Dermis lymphatic vessel endothelial cell (primary cell): ENCODE results near the gene MXD3. TPM values are rescaled to one million over a fixed set of nuclear protein-coding genes. Genes with fewer than 3 reads are reported as not detected.

Experiments
- total RNA-seq: library from RNA; depleted of rRNA; stranded (reverse); fragments of >200 nt; gene quantifications from 2 replicates; pipeline ENCODE4 v1.2.1, GENCODE V29; 2014

MXD3 gene, protein sequence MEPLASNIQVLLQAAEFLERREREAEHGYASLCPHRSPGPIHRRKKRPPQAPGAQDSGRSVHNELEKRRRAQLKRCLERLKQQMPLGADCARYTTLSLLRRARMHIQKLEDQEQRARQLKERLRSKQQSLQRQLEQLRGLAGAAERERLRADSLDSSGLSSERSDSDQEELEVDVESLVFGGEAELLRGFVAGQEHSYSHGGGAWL
- total RNA-seq = 3.9 and 4.2 TPM in 2 replicates

DNA sequence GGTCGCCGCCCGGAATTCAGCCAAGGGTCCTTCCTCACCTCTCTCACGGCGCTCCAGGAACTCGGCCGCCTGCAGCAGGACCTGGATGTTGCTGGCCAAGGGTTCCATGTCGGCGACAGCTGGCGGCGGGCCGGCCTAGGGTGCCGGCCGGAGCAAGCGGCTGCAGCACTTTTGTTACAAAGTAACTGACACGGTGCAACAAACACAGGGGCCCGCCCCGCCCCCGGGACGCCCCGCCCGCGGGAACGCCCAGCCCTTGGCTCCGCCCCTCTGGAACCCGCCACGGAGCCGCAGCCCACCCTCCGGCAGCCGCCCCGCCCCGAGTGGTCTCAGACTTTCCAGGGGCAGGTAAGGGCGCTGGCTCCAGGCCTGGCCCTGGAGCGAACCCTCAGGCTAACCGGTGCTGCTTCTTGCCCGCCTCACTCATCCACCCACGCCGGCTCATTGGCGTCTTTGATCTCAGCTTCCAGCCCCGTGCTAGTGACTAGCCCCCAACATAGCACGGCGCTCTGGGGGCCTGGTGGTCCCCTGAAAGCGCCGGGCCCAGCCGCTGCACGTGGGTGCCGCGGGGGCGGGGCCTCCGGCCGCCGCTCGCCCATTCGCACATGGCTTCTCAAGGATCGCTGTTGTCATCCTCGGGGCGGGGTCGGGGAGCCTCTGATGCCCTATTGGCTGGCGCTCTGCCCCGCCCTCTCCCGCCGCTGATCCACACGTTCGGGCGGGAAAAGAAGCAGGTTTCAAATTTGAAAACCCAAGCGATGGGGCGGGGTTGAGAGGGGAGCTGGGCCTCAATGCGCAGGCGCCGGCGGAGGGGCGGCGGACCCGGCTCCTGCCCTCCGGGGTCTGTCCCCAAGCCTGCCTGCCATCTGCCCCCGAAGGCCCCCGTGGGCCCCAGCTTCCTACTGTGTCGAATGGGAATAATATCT, at the start of gene MXD3:
Gene MXD3 (minus strand): TSS at position 176 of the 926 bp plus-strand sequence. CDS start 68 bp downstream, at position 108.

DNA sequence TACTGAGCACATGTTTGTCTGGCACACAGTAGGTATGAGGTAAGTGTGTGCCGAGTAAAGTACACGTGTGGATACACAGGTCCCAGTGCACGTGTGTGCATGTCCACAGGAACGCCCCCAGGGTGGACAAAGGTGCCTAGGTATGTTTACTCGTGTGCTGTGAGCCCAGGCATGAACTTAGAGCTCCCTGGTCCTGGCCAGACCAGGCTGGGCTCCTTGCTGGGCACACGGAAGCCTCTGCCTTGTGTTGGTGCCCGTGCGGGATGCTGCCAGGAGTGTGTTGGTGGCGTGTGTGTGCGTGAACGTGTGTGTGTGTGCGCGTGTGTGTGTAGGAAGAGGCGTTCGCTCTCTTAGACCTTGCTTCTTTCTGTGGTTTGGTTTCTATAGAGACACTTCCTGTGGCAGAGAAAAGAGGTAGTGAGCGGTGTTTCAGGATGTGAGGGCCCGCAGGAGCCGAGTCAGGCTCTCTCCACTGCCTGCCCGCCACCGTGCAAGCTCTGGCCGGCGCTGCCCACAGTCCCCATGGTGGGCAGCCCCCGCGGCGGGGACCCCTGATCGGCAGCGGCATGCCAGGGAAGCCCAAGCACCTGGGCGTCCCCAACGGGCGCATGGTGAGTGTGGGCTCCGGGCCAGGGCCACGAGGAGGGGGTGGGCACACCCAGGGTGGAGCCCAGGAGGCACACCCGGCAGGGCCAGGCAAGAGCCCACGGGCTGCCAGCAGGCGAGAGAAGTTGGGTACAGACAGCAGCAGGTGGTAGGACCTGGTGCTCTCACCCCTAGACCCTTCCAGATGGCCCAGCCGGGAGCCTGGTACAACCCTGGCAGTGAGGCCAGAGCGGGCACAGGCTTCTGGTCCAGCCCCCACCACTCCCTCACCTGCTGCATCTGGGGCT, 46.0 kb upstream of the MXD3 start, which contains the start of gene RGS14:
Gene RGS14 (plus strand): TSS at position 466 of the 893 bp plus-strand sequence. CDS start 101 bp downstream, at position 567.

DNA sequence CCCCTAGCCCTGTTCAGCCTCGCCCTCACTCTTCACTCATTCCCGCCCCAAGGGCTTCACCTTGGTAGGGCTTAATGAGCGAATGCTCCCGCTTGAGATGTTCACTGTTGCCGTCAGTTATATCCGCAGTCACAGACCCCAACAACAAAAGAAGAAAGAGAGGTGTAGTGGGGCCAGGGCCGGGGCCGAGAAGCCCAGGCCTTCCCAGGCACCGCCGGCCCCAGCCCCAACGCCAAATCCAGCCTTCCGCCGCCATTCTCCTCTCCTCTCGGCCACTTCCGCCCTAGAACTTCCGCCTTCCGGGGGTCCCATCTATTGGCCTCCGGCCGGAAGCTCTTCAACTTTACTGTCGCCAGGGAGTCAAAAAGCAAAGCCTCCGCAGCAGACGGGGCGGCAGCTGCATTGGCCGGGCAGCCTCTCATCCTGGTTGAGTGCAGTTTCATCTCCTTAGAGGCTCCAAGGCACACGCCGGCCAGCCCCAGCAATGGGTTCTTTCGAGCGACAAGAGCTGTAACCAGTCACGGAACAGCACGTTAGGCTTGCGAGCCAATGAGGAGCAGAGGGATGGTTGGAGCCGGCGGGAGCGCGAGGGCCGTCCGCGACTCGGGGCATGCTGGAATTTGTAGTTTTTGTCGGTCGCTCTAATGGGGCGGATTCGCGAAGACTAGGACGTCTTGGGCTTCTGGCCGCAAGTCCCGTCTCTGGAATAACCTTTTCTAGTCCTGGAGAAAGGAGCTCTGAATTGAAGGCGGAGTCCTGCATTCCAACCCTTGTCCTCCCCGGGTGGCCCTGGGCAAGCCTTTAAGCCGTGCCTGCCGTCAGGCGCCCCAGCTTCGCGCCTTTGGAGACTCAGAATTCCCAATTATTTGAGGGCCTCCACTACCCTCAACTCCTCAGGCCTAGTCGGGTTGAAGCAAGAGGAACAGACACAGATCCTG, 40.0 kb upstream of the MXD3 start, which contains the start of gene LMAN2:
Gene LMAN2 (minus strand): TSS at position 277 of the 938 bp plus-strand sequence. CDS start 21 bp downstream, at position 256.

DNA sequence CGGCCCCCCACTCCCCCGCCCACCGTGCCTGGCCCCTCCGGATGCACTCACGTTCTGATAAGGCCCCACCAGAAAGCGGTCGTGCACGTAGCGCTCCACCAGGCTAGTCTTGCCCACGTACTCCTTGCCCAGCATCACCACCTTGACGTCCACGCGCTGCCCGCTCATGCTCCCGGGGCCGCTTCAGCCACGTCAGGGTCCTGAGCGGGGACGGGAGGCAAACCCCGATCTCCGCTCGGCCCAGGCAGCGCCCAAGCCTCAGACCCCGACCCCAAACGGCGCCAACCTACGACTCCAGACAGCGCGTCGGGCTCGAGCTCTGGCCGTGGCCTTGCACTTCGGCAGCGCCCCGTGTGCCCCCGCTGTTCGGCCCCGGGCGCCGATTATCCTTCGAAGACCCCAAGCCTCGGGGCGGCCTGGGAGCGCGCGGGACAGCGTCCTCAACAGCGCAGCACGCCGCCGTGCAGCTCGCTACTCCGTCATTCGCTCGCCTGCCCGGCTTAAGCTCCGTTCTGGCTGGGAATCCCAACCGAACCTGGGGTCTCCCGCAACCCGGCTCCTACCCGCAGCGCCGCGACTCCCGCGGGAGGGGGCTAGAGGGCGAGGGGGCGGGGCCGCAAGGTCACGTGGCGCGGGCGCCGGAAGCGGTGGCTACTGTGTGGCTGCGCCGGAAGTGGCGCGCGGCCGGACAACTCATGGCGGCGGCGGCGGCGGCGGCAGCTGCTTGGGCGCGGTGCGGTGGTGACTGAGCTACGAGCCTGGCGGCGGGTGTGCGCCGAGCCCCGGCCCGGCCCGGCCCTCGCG, 8.4 kb downstream of the MXD3 start, which contains the start of the genes PRELID1 and RAB24:
Gene PRELID1 (plus strand): TSS at position 679 of the 804 bp plus-strand sequence. CDS start 187 bp downstream, outside the sequence.
Gene RAB24 (minus strand): TSS at position 599 of the 804 bp plus-strand sequence. CDS start 431 bp downstream, at position 168.

Other genes with a start within 250 kb of the MXD3 start
- gene FGFR4, start 225.0 kb downstream of the MXD3 start, total RNA-seq = 1.3 and 3.3 TPM in 2 replicates
- gene NSD1, start 178.1 kb downstream of the MXD3 start, total RNA-seq = 23.4 and 33.4 TPM in 2 replicates
- gene RAB24, start 8.2 kb downstream of the MXD3 start, total RNA-seq = 12.4 and 14.0 TPM in 2 replicates
- 80.0 and 94.9 TPM in 2 replicates for gene PRELID1, start 8.1 kb downstream of the MXD3 start, total RNA-seq
- 322 and 383 TPM in 2 replicates for gene LMAN2, start 39.8 kb upstream of the MXD3 start, total RNA-seq
- gene RGS14, start 46.0 kb upstream of the MXD3 start, total RNA-seq = 4.6 and 5.1 TPM in 2 replicates
- not detected in 2 replicates for gene SLC34A1, start 72.5 kb upstream of the MXD3 start, total RNA-seq
- not detected in 2 replicates for gene PFN3, start 88.8 kb upstream of the MXD3 start, total RNA-seq
- gene F12, start 97.7 kb upstream of the MXD3 start, total RNA-seq = 0.54 and 0.77 TPM in 2 replicates
- 13.1 and 15.0 TPM in 2 replicates for gene GRK6, start 114.8 kb upstream of the MXD3 start, total RNA-seq
- gene PRR7, start 134.9 kb upstream of the MXD3 start, total RNA-seq = 1.3 and 1.6 TPM in 2 replicates
- gene DBN1, start 161.7 kb upstream of the MXD3 start, total RNA-seq = 91.8 and 130 TPM in 2 replicates
- gene PDLIM7, start 185.7 kb upstream of the MXD3 start, total RNA-seq = 27.2 and 30.5 TPM in 2 replicates
- gene DOK3, start 197.9 kb upstream of the MXD3 start, total RNA-seq = 1.4 and 2.1 TPM in 2 replicates
- 65.1 and 72.5 TPM in 2 replicates for gene DDX41, start 205.1 kb upstream of the MXD3 start, total RNA-seq
- gene FAM193B, start 242.7 kb upstream of the MXD3 start, total RNA-seq = 13.2 and 14.8 TPM in 2 replicates